Nephron (organoid): ENCODE measurements around the gene UNC13B.

Source experiments
- H3K27ac Mint-ChIP-seq, 3 experiments: 2 replicates each; pipeline ENCODE4 v1.8.0; 2020; ENCODE audit warnings: mixed read lengths in 3 of 3, mild to moderate bottlenecking in 2 of 3, moderate library complexity in 1 of 3
- H3K27me3 Mint-ChIP-seq: 2 replicates; pipeline ENCODE4 v1.8.0; 2021; ENCODE audit warnings: low read depth, mild to moderate bottlenecking, moderate library complexity, mixed read lengths
- H3K36me3 Mint-ChIP-seq: 2 replicates; pipeline ENCODE4 v1.8.0; 2020; ENCODE audit warnings: low read depth, mixed read lengths
- H3K4me1 Mint-ChIP-seq: 2 replicates; pipeline ENCODE4 v1.8.0; 2020; ENCODE audit warnings: mixed read lengths
- H3K4me3 Mint-ChIP-seq, 3 experiments: 2 replicates each; pipeline ENCODE4 v1.8.0; 2020; ENCODE audit warnings: mild to moderate bottlenecking in 3 of 3, mixed read lengths in 3 of 3, moderate library complexity in 2 of 3
- H3K9me3 Mint-ChIP-seq: 2 replicates; pipeline ENCODE4 v1.8.0; 2020; ENCODE audit warnings: mixed read lengths
- CTCF ChIP-seq, 3 experiments: fragments of 200-600 bp; sonication (generic); IDR thresholded peaks; one replicate each; pipeline ENCODE4 v1.5.0; 2021; ENCODE audit warnings: antibody characterized with exemption in 3 of 3; ENCODE audit not compliant: unreplicated experiment in 3 of 3

The UNC13B gene

DNA sequence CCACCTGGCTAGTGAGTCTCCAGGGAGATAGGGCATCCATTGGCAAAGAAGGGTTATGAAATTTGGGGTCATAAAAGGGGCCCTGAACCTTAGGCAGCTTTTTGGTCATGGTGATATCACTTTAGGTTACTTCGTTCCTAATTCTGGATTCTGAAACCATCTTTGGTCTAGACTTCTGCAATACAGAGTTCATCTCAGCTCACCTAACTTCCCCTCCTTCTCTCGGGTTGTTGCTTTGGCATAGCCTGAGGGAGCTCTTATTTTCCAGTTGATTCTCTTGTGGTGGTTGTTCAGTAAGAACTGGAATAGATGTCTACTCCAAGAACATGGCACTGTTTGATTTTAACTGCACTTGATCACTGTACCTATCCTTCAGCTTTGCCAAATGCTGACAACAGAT is 179.2 kb downstream of the UNC13B start:
- no peak for TF ChIP-seq CTCF (IDR thresholded peaks at IDR 0.05; ENCODE audit: unreplicated experiment in 3 of 3)
- H3K36me3 Mint-ChIP-seq: no peaks in the 10 kb centered on the region
- peaks cover 24% of the 10 kb centered on the region for H3K4me1 Mint-ChIP-seq
- H3K9me3 Mint-ChIP-seq: no peaks in the 10 kb centered on the region
- peak overlapping the region; percentile 25 to 71 (median 39) for H3K27ac Mint-ChIP-seq
- H3K4me3 Mint-ChIP-seq: peak overlapping the region in 1 of 3 experiments; percentile 61
- no peaks in the 10 kb centered on the region for H3K27me3 Mint-ChIP-seq

DNA sequence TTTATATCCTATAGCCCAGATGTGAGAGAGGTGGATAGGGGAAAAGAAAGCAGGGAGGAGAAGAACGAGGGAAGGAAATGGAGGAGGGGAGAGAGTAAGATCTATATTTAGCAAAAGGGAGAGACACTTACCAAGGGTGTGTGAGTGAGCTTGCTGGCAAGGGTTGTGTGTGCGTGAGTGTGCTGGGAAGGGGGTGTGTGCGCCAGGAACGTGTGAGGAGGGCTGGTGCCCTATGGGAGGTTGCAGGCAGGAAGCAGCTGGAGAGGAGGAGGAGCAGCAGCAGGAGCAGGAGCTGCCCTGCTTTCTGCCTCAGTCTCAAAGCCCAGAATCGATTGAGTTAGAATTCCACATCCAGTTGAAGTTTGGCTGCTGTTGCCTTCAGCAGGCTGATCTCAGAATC is 179.8 kb downstream of the UNC13B start:
- Mint-ChIP-seq H3K4me1 (peaks cover 24% of the 10 kb centered on the region), H3K9me3 (no peaks in the 10 kb centered on the region), H3K27me3 (no peaks in the 10 kb centered on the region), H3K4me3 (peak overlapping the region; percentile 18 to 61 (median 29)), H3K27ac (peak overlapping the region; percentile 25 to 71 (median 39)), H3K36me3 (no peaks in the 10 kb centered on the region)
- no peak for TF ChIP-seq CTCF (IDR thresholded peaks at IDR 0.05; ENCODE audit: unreplicated experiment in 3 of 3)

GRCh38 chr9:35342221-35342958 is 180.6 kb downstream of the UNC13B start:
- H3K9me3 Mint-ChIP-seq: no peaks in the 10 kb centered on the region
- H3K36me3 Mint-ChIP-seq: no peaks in the 10 kb centered on the region
- TF ChIP-seq CTCF (IDR thresholded peaks at IDR 0.05; ENCODE audit: unreplicated experiment in 3 of 3): no peak
- no peaks in the 10 kb centered on the region for H3K27me3 Mint-ChIP-seq
- H3K4me3 Mint-ChIP-seq: no peak overlapping the region
- peaks cover 24% of the 10 kb centered on the region for H3K4me1 Mint-ChIP-seq
- no peak overlapping the region for H3K27ac Mint-ChIP-seq

- H3K4me1 Mint-ChIP-seq: peaks cover 9% of the 10 kb centered on the region
- no peaks in the 10 kb centered on the region for H3K36me3 Mint-ChIP-seq
- no peak overlapping the region for H3K27ac Mint-ChIP-seq
- H3K27me3 Mint-ChIP-seq: peaks cover 3% of the 10 kb centered on the region
- TF ChIP-seq CTCF (IDR thresholded peaks at IDR 0.05; ENCODE audit: unreplicated experiment in 3 of 3): no peak
- no peaks in the 10 kb centered on the region for H3K9me3 Mint-ChIP-seq
- no peak overlapping the region for H3K4me3 Mint-ChIP-seq
These were observed 186.3 kb downstream of the UNC13B start for GRCh38 chr9:35348109-35348508.

DNA sequence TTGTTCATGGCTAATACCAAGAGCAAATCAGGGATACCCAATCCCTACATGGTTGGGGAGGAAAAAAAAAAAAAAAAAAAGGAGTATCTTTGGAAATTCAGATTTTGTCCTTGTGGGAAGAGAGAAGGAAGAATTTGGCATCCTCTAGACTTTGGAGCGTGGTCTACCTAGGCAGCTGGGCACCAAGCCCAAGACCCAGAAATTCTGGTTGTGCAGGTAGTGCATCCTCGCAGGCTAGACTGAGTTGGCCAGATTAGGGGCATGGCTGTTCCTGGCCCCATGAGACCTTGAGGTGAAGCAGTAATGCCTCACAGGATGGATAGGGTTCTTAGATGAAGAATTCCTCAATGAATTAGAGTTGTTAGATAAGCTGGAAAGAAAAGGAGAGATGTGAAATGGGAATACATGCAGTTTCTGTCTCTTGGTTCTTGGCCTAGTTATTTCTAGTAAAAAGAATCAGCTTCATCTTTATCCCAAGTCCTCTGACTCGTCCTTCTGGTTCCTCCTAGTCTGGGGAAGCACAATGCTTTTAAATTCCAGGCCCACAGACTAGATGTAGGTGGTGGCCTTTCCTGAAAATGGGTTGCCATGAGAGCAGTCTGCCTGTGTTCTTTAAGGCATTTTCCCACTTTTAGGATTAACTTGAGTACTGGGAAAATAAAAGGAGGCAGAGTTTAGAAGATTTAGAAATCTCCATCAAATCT is 187.6 kb downstream of the UNC13B start:
- H3K27me3 Mint-ChIP-seq: peaks cover 3% of the 10 kb centered on the region

More for the DNA sequence above, 187.6 kb downstream of the UNC13B start:
- Mint-ChIP-seq H3K9me3 (no peaks in the 10 kb centered on the region), H3K4me1 (peaks cover 9% of the 10 kb centered on the region), H3K27ac (no peak overlapping the region), H3K36me3 (no peaks in the 10 kb centered on the region), H3K4me3 (no peak overlapping the region)
- TF ChIP-seq CTCF (IDR thresholded peaks at IDR 0.05; ENCODE audit: unreplicated experiment in 3 of 3): no peak
